GM12878 (cell line): ENCODE results near the gene ABCC4. TPM values are rescaled to one million over a fixed set of nuclear protein-coding genes. Genes with fewer than 3 reads are reported as not detected.

ENCODE experiments used
- ATAC-seq: fragments of 200-7000 bp; cut with Tn5 transposase; 3 replicates; pipeline ENCODE4 v1.9.1; 2020; ENCODE audit warnings: mild to moderate bottlenecking, moderate library complexity
- BruUV-seq: library from RNA; stranded (reverse); fragments of 400-500 nt; replicated peaks from 2 replicates; lab custom pipeline; 2021; lab: Mats Ljungman, UMichigan
- CTCF ChIA-PET: fragments of 300-600 bp; sonication (Branson Sonifier 250); formaldehyde crosslinking; extraction: SDS; loops from one replicate; lab custom pipeline; 2021; ENCODE audit warnings: inconsistent platforms; lab: Yijun Ruan, JAX
- POLR2A ChIA-PET: fragments of 350-600 bp; formaldehyde crosslinking; extraction: SDS; loops from one replicate; lab custom pipeline; 2021; ENCODE audit warnings: inconsistent platforms; lab: Charles Lee
- RAD21 ChIA-PET: fragments of 300-600 bp; sonication (Branson Sonifier 250); formaldehyde crosslinking; loops from one replicate; lab custom pipeline; 2023; ENCODE audit warnings: antibody characterized with exemption; ENCODE audit not compliant: unreplicated experiment; lab: Charles Lee
- SMC1A ChIA-PET: fragments of 300-600 bp; sonication (Branson Sonifier 250); formaldehyde crosslinking; loops from one replicate; lab custom pipeline; 2023; ENCODE audit not compliant: unreplicated experiment, uncharacterized antibody; lab: Charles Lee
- DNase-seq: peaks from one replicate; pipeline ENCODE4 v3.0.0-alpha.2; 2011; ENCODE audit warnings: low read depth, low spot score
- FAIRE-seq: peaks from 3 replicates; lab custom pipeline; 2011; peaks lifted over from hg19 to GRCh38; lab: Jason Lieb, UNC
- H2AFZ ChIP-seq: 2 replicates; pipeline ENCODE4 v1.6.0; 2011; ENCODE audit warnings: low read depth, low read length, control low read depth; ENCODE audit not compliant: control insufficient read depth
- H3K27ac ChIP-seq: 2 replicates; pipeline ENCODE4 v1.5.1; 2011; ENCODE audit warnings: control low read depth; ENCODE audit not compliant: control insufficient read depth, insufficient read depth
- H3K27me3 ChIP-seq, 2 experiments: replicated peaks in 1 of 2; 2 replicates each; pipeline versions ENCODE4 v1.6.0 to v1.6.1; 2011; ENCODE audit warnings: low read length in 1 of 2; ENCODE audit not compliant: control insufficient read depth in 2 of 2, insufficient read depth in 2 of 2
- H3K36me3 ChIP-seq, 2 experiments: 2 replicates each; pipeline ENCODE4 v1.5.1; 2011; ENCODE audit warnings: low read length in 1 of 2; ENCODE audit not compliant: control insufficient read depth in 2 of 2, insufficient read depth in 2 of 2
- H3K4me1 ChIP-seq: 2 replicates; pipeline ENCODE4 v1.6.1; 2011; ENCODE audit warnings: mild to moderate bottlenecking, low read length, moderate library complexity, mixed read lengths; ENCODE audit not compliant: control insufficient read depth, insufficient read depth
- H3K4me2 ChIP-seq: 2 replicates; pipeline ENCODE4 v1.6.0; 2011; ENCODE audit warnings: control low read depth; ENCODE audit not compliant: control insufficient read depth, insufficient read depth
- H3K4me3 ChIP-seq: fragments of 200-600 bp; sonication (generic); 2 replicates; pipeline ENCODE4 v1.5.1; 2016
- H3K79me2 ChIP-seq: 2 replicates; pipeline ENCODE4 v1.6.0; 2011; ENCODE audit warnings: low read length; ENCODE audit not compliant: control insufficient read depth, insufficient read depth
- H3K9ac ChIP-seq: 2 replicates; pipeline ENCODE4 v1.8.0; 2011; ENCODE audit warnings: low read length, control low read depth, mixed read lengths; ENCODE audit not compliant: control insufficient read depth, insufficient read depth
- H3K9me3 ChIP-seq: replicated peaks from 3 replicates; pipeline ENCODE4 v1.5.1; 2011; ENCODE audit warnings: mild to moderate bottlenecking, low read length; ENCODE audit not compliant: control insufficient read depth, insufficient read depth
- H4K20me1 ChIP-seq: 2 replicates; pipeline ENCODE4 v1.6.0; 2011; ENCODE audit not compliant: control insufficient read depth, insufficient read depth
- ASH2L ChIP-seq: fragments of 300-600, 200-600 bp; sonication (generic); IDR thresholded peaks from 2 replicates; pipeline ENCODE4 v1.6.1; 2017; ENCODE audit warnings: low read depth, mild to moderate bottlenecking, borderline replicate concordance
- GATAD2B ChIP-seq: fragments of 450-650 bp; conservative IDR thresholded peaks from 2 replicates; pipeline ENCODE4 v1.6.1; 2017; ENCODE audit warnings: low read depth, mild to moderate bottlenecking, moderate library complexity
- POLR2AphosphoS5 ChIP-seq: IDR thresholded peaks from 2 replicates; pipeline ENCODE4 v1.6.1; 2011; ENCODE audit warnings: mild to moderate bottlenecking, low read length, inconsistent platforms
- SMAD1 ChIP-seq: fragments of 450-650 bp; IDR thresholded peaks from 2 replicates; pipeline ENCODE4 v1.6.1; 2018; ENCODE audit warnings: mild to moderate bottlenecking, low read depth; ENCODE audit not compliant: partially characterized antibody
- SRF ChIP-seq, 2 experiments: IDR thresholded peaks; 2 replicates each; pipeline ENCODE4 v1.6.1; 2011; ENCODE audit warnings: low read depth in 2 of 2, low read length in 2 of 2, mild to moderate bottlenecking in 1 of 2, moderate library complexity in 1 of 2
- STAT3 ChIP-seq: IDR thresholded peaks from 2 replicates; pipeline ENCODE4 v1.6.1; 2011; ENCODE audit warnings: low read depth, low read length, improper control_type of control experiment
- ZNF622 ChIP-seq: fragments of 450-650 bp; IDR thresholded peaks from 2 replicates; pipeline ENCODE4 v1.6.1; 2017; ENCODE audit warnings: mild to moderate bottlenecking, inconsistent platforms
- WGBS: methylation state at CpG from one replicate; pipeline ENCODE4 v1.1.6; 2016; ENCODE audit warnings: low lambda C conversion rate; ENCODE audit not compliant: insufficient replicate concordance, insufficient coverage; ENCODE audit errors: missing lambda C conversion rate; 5-methylcytosine and 5-hydroxymethylcytosine counted together
- in situ Hi-C: fragments of 300-500 bp; cut with MboI; formaldehyde crosslinking; loops from 9 replicates; pipeline ENCODE4 v1.14.3; 2018; ENCODE audit warnings: mixed read lengths
- intact Hi-C: fragments of 100-400 bp; cut with micrococcal nuclease; formaldehyde crosslinking; loops from one replicate; pipeline ENCODE4 v1.14.2; 2022; ENCODE audit not compliant: unreplicated experiment
- polyA plus RNA-seq, 11 experiments: library from polyadenylated mRNA; depleted of rRNA in 4 of 11; unstranded in 6 of 11; stranded (reverse) in 5 of 11; fragments of >200 nt; fragmentation: Nextera tagmentation in 4 of 11; fragmentation: Illumina TruSeq in 1 of 11; extraction: Ambion mirVana in 4 of 11; extraction: Trizol in 1 of 11; gene quantifications; 1 replicate in 1 of 11; 2 replicates in 10 of 11; pipeline versions ENCODE4 v1.2.1 to v1.2.3, GENCODE V29; 2011 to 2016; ENCODE audit warnings: inconsistent platforms in 2 of 11, missing spikeins in 2 of 11, low read depth in 1 of 11
- total RNA-seq, 4 experiments: library from RNA; depleted of rRNA in 3 of 4; stranded (reverse); fragments of >200 nt in 3 of 4; fragmentation: Illumina TruSeq in 1 of 4; extraction: Trizol in 1 of 4; gene quantifications; 2 replicates each; pipeline versions ENCODE4 v1.2.1 to v1.2.3, GENCODE V29; 2013 to 2021
- TF ChIP-seq, protein P1 (sequence below): fragments of 150-350 bp; IDR thresholded peaks from 2 replicates; pipeline ENCODE4 v1.6.1; 2014; ENCODE audit warnings: mild to moderate bottlenecking, low read depth, low read length
- TF ChIP-seq, protein P2 (sequence below): IDR thresholded peaks from 2 replicates; pipeline ENCODE4 v1.6.1; 2012; ENCODE audit warnings: low read length, inconsistent platforms

Gene ABCC4
- total and polyA plus RNA-seq, 10 of the 15 experiments (the other 5 are each of a cell fraction or from before 2014, with no cell fraction given) = 7.2 to 44.4 (median 24.1) TPM

DNA sequence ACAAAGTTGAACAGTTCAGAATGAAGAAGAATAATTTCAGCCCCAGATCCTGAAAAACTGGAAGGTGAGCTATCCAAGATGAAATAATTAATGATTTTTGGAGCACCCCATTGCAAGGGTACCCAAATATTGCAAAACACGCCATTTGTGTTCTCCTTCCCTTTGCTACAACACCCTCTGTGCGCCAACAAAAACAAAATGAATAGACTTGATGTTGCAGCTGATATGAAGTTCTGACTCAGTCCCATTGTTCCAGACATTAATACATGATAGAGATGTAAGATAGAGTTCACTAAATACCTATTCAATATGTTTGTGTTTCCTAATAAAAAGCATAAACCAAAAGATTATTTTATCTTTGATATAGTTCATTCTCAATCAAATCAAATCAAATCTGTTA lies 301.4 kb downstream of the ABCC4 start:
- no peak for TF ChIP-seq POLR2AphosphoS5
- TF ChIP-seq STAT3 = no peak
- no peak for TF ChIP-seq SMAD1
- no peak for TF ChIP-seq ASH2L
- no peak for TF ChIP-seq GATAD2B
- TF ChIP-seq, protein P1, sequence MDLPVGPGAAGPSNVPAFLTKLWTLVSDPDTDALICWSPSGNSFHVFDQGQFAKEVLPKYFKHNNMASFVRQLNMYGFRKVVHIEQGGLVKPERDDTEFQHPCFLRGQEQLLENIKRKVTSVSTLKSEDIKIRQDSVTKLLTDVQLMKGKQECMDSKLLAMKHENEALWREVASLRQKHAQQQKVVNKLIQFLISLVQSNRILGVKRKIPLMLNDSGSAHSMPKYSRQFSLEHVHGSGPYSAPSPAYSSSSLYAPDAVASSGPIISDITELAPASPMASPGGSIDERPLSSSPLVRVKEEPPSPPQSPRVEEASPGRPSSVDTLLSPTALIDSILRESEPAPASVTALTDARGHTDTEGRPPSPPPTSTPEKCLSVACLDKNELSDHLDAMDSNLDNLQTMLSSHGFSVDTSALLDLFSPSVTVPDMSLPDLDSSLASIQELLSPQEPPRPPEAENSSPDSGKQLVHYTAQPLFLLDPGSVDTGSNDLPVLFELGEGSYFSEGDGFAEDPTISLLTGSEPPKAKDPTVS = no peak
- TF ChIP-seq, protein P2, sequence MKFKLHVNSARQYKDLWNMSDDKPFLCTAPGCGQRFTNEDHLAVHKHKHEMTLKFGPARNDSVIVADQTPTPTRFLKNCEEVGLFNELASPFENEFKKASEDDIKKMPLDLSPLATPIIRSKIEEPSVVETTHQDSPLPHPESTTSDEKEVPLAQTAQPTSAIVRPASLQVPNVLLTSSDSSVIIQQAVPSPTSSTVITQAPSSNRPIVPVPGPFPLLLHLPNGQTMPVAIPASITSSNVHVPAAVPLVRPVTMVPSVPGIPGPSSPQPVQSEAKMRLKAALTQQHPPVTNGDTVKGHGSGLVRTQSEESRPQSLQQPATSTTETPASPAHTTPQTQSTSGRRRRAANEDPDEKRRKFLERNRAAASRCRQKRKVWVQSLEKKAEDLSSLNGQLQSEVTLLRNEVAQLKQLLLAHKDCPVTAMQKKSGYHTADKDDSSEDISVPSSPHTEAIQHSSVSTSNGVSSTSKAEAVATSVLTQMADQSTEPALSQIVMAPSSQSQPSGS = no peak
- TF ChIP-seq SRF (IDR thresholded peaks at IDR 0.05; ENCODE audit: low read depth in 2 of 2, low read length in 2 of 2) = no peak
- TF ChIP-seq ZNF622 = no peak
- no peak overlapping the region for H3K4me2 ChIP-seq
- 30% methylated on average over 2 of the region's 2 CpGs for WGBS
- H3K27ac ChIP-seq = no peak overlapping the region
- no TSS peak for BruUV-seq
- DNase-seq = no peak
- ChIA-PET CTCF (no interaction called here), POLR2A (no interaction called here), RAD21 (no interaction called here), SMC1A (no interaction called here)
- H3K9me3 ChIP-seq = no peaks in the 10 kb centered on the region
- H3K27me3 ChIP-seq = no peaks in the 10 kb centered on the region
- H3K4me3 ChIP-seq = no peak overlapping the region
- no peak for ATAC-seq
- H3K9ac ChIP-seq = no peak overlapping the region
- H3K36me3 ChIP-seq = no peaks in the 10 kb centered on the region
- H3K79me2 ChIP-seq = no peaks in the 10 kb centered on the region
- FAIRE-seq = no peak
- no peak overlapping the region for H2AFZ ChIP-seq
- no peaks in the 10 kb centered on the region for H4K20me1 ChIP-seq
- intact Hi-C loops = no loop called here
- H3K4me1 ChIP-seq = no peaks in the 10 kb centered on the region
- in situ Hi-C loops = no loop called here
